LNCAP (cell line): ENCODE data around the gene HOXB7.

Experiments used
- CTCF ChIP-seq: fragments of 450-650 bp; IDR thresholded peaks from 2 replicates; pipeline ENCODE4 v1.5.1; 2017; ENCODE audit warnings: mild to moderate bottlenecking

The HOXB7 gene

GRCh38 chr17:48587276-48588073 lies 23.3 kb downstream of the HOXB7 start:
- TF ChIP-seq CTCF, result no peak

GRCh38 chr17:48586355-48587258 lies 24.2 kb downstream of the HOXB7 start:
- no peak for TF ChIP-seq CTCF

- no peak for TF ChIP-seq CTCF
Measured at GRCh38 chr17:48584223-48584741, 26.5 kb downstream of the HOXB7 start.

GRCh38 chr17:48583708-48584222 lies 27.1 kb downstream of the HOXB7 start:
- no peak for TF ChIP-seq CTCF

- TF ChIP-seq CTCF, result no peak
Measured at GRCh38 chr17:48582750-48583069, 28.1 kb downstream of the HOXB7 start.

GRCh38 chr17:48579760-48580554 lies 30.9 kb downstream of the HOXB7 start:
- no peak for TF ChIP-seq CTCF

- TF ChIP-seq CTCF, result no peak
Measured at GRCh38 chr17:48579471-48579759, 31.4 kb downstream of the HOXB7 start.
